ENCODE results near the gene CDH22.

DNA sequence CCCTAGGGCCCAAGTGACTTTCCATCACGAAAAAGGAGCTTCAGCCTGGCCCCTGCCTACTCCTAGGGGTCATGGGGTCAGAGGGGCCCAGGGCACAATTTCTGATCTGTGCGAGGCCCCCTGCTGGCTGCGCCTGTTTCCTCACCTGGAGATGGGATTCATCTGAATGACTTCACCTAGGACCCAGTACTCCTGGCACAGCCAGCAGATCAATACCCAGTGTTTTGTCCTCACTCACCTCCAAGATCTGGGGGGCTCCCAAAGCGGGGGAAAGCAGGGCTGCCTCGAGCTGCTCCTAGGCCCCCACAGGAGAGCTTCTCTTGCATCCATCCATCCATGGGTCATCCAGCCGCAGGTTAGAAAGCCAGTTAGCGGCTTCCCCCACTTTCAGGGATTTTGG lies 156.4 kb downstream of the CDH22 start:
- TF ChIP-seq ZNF384 (IDR thresholded peaks at IDR 0.05) (no peak), ARNT (IDR thresholded peaks at IDR 0.05) (no peak), NFRKB (IDR thresholded peaks at IDR 0.05) (no peak), FOXM1 (IDR thresholded peaks at IDR 0.05; ENCODE audit: borderline replicate concordance) (no peak), SP1 (IDR thresholded peaks at IDR 0.05) (no peak), TARDBP (IDR thresholded peaks at IDR 0.05) (no peak), ELF4 (IDR thresholded peaks at IDR 0.05) (no peak), FOXA1 (IDR thresholded peaks at IDR 0.05) (no peak), CTBP1 (IDR thresholded peaks at IDR 0.05; ENCODE audit: borderline replicate concordance) (no peak)
